GM19463 (cell line): Measurements from ENCODE around the gene CLPTM1L.
"Not testable (repeated sequence)": the region's sequence is repeated elsewhere in the genome, so short reads cannot be mapped to it uniquely, and the experiment has no call there.

Experiments used
- ATAC-seq: cut with Tn5 transposase; IDR thresholded peaks from one replicate; pipeline ENCODE4 v1.9.1; 2021; ENCODE audit warnings: mild to moderate bottlenecking, moderate library complexity; ENCODE audit not compliant: unreplicated experiment

CLPTM1L gene

DNA sequence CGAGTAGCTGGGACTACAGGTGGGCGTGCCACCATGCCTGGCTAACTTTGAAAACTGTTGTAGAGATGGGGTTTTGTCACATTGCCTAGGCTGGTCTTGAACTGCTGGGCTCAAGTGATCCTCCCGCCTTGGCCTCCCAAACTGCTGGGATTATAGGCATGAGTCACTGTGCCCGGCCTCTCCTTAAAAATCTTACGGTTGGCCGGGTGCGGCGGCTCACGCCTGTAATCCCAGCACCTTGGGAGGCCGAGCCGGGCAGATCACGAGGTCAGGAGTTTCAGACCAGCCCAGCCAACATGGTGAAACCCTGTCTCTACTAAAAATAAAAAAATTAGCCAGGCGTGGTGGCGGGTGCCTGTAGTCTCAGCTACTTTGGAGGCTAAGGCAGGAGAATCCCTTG lies 2.2 kb downstream of the CLPTM1L start:
- not testable (repeated sequence) for ATAC-seq

DNA sequence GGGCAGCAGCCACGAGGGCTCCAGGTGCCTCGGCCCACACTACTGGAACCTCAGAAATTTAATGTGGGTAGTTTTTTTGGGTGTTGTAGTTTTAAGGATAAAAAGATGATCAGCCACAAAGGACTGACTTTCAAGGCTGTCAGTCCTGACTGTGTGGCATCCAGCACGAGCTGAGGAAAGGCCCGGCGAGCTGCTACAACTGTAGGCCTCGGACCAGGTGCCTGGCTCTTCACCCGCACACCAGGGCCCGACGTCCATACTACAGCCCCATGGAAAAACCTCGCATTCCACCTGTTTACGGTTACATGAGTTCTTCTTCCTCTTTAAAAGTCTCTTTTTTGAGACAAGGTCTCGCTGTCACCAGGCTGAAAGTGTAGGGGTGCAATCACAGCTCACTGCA lies 2.6 kb downstream of the CLPTM1L start:
- ATAC-seq = no peak

DNA sequence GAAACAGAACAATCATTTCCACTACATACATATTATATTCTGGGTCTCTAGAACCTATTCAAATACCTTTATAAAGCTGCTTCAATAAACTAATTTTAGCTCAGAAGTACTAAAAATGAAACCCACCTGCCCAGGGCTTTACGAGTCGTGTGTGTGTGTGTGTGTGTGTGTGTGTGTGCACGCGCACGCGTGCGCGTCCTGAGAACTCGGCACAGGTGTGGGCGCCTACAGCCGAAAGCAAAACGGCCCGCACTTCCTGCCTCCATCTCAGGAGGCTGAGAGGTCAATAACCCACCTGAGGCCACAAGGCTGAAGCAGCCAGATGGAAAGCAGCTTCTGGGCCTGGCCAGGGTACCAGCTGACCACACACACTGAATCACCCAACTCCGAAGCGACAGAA lies 3.0 kb downstream of the CLPTM1L start:
- no peak for ATAC-seq

DNA sequence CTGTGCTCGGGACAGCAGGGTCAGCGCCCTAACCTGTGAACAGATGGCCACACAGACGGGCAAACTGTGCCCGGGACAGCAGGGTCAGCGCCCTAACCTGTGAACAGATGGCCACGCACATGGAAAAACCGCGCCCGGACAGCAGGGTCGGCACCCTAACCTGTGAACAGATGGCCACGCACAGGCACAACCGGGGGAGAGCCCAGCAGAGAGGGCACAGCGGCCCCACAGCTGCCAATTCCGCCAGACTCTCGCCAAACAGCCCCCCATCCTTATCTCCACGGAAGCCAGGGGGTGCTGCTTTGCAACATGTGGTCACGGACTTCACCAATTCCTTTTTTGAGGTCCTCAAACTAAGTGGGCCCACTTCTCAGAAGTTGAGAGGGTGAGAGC lies 5.1 kb downstream of the CLPTM1L start:
- ATAC-seq = not testable (repeated sequence)

DNA sequence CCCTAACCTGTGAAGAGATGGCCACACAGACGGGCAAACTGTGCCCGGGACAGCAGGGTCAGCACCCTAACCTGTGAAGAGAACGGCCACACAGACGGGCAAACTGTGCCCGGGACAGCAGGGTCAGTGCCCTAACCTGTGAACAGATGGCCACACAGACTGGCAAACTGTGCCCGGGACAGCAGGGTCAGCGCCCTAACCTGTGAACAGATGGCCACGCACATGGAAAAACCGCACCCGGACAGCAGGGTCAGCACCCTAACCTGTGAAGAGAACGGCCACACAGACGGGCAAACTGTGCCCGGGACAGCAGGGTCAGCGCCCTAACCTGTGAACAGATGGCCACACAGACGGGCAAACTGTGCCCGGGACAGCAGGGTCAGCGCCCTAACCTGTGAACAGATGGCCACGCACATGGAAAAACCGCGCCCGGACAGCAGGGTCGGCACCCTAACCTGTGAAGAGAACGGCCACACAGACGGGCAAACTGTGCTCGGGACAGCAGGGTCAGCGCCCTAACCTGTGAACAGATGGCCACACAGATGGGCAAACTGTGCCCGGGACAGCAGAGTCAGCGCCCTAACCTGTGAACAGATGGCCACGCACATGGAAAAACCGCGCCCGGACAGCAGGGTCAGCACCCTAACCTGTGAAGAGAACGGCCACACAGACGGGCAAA lies 5.6 kb downstream of the CLPTM1L start:
- ATAC-seq = not testable (repeated sequence)

- no peak for ATAC-seq
Measured at GRCh38 chr5:1338506-1339070, 6.3 kb downstream of the CLPTM1L start.

- no peak for ATAC-seq
Measured at GRCh38 chr5:1338196-1338490, 6.8 kb downstream of the CLPTM1L start.

- ATAC-seq = no peak
Measured at GRCh38 chr5:1337489-1338195, 7.3 kb downstream of the CLPTM1L start.

DNA sequence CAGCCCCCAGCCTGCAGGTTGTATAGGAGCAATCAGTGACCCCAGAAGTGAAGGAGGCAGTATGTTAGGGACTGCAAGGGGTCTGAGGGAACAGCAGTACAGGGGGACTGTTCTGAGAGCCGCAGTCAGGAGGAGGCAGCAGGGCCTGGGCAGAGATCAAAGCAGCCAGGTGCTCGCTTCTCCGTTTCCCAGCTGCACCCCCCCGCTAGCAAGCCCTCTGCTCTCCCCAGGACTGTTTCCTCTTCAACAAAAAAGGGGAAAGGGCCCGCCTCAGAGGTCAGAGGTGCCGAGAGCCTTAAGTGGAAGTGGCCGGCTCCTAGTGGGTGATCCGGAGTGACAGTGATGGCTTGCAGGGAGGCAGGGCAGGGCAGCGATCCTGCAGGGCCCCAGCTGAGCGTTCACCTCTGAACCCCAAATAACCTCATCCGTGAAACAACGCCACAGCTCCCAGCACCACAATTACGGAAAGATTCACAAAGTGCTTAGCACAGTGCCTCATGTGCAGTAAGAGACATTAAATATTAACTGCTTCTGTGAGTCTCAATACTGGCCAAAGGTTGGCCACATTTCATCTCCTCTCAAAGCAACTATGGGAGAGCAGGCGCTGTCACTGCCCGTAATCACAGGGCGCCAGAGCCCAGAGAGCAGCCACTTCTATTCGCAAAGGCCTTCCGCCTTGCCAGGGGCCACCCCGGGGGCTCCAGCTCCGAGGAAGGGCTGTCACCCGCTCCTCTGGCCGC lies 8.0 kb downstream of the CLPTM1L start:
- ATAC-seq = no peak

DNA sequence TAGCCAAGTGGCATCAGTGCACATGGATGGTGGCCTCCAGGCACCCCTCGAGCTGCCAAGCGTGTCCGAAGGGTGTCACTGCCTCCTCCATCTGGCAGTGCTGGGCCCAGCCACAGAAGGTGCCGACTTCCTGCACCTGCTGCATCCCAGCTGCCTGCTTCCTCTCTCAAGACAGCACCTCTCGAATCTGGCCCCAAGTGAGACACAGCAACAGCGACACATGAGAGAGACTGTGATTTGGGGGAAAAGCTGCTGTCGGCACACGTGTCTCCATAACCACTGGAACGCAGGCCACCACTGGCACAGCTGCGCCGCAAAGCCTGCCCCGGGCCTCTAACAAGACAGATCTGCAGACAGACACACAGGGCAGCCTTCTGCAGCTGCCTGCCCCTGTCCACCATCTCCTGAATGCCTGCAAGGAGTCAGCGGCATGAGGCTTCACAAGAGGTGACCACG lies 8.8 kb downstream of the CLPTM1L start:
- no peak for ATAC-seq

GRCh38 chr5:1335540-1336095 lies 9.3 kb downstream of the CLPTM1L start:
- no peak for ATAC-seq

- ATAC-seq = no peak
Measured at GRCh38 chr5:1334831-1335539, 9.9 kb downstream of the CLPTM1L start.

DNA sequence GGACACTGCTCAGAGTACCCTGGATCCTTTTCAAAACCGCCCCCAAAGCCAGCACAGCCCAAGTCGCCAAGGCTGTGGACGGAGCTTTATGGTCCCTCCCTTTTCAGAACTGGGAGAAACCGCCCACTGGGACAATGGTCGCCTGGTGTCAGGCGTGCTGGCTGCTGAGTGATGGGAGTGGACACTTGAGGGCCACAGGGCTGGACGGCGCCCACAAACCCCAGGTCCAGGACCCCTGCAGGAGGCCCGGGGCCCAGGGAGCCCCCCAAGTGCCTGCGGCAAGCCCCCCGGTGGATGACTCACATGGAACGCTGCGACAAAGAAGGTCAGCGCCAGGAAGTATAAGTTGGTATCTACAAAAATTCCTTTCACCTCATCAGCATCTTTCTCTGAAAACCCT lies 10.9 kb downstream of the CLPTM1L start:
- ATAC-seq = no peak

- ATAC-seq = not testable (repeated sequence)
Measured at GRCh38 chr5:1333286-1333685, 11.6 kb downstream of the CLPTM1L start.

- ATAC-seq = no peak
Measured at GRCh38 chr5:1332461-1333001, 12.4 kb downstream of the CLPTM1L start.

DNA sequence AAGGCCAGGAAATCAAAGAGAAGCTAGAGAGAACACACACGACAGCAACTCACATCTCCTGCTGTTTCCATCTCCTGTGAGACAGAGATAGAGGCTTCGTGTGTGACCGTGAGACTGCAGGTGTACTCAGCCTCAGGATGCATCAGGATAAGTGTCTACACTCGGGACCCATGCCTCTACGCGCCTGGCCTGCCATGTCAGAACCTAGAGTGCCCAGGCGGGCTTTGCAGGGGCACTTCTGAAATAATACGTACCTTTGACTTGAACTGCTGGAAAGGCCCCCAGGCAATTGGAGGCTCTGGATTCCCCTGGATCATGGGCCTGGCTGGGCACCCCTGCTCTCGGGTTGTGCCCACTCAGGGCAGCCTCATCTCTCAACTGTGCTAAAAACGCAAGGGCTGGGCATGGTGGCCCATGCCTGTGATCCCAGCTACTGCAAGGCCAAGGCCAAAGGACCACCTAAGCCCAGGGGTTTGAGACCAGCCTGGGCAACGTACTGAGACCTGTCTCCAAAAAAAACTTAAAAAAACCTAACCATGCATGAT lies 13.0 kb downstream of the CLPTM1L start:
- no peak for ATAC-seq

GRCh38 chr5:1330847-1331831 lies 13.8 kb downstream of the CLPTM1L start:
- ATAC-seq = no peak

DNA sequence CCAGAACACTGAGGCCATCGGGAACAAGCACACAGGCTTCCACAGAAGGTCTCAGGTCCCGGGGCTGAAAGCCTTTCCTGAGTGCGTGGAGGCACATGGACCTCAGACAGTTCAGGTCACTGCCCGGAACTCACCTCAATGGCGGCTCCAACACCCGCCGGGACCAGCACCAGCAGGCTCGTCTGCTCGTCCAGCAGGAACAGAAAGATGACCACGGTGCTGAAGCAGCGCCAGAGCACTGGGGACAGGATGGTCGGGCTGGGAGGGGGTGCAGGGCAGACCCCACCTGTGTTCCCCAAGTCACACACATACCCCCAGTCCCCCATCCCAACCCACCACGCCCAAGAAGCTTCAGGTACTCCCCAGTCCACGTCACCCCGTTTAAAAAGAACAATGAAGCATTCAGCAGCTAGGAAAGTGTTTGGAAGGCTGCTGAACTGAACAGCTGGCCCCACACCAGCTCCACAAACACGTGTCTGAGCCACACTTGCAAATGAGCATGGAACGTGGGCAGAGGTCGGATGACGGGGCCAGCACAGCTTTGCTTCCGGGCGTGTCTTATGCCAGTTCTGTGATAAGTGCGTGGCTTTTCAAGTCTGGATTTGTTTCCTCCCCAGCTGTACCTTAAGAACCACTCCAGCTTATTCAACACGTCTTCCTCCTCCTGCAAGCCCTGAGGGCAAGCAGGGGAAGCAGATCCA lies 14.6 kb downstream of the CLPTM1L start:
- no peak for ATAC-seq
